SU-DHL-6 (cell line): ENCODE data around the gene KAZN.

Experiments used
- H2AFZ ChIP-seq: fragments of 200-600 bp; sonication (generic); 2 replicates; pipeline ENCODE4 v1.6.1; 2014; ENCODE audit warnings: low read depth, mild to moderate bottlenecking, moderate library complexity, mixed read lengths, antibody characterized with exemption, low read length; ENCODE audit not compliant: severe bottlenecking
- H3F3A ChIP-seq: fragments of 200-600 bp; shearing (Covaris generic); 2 replicates; pipeline ENCODE4 v1.6.0; 2016; ENCODE audit warnings: antibody characterized with exemption, mild to moderate bottlenecking; ENCODE audit not compliant: insufficient read depth
- H3K27ac ChIP-seq: fragments of 200-600 bp; sonication (generic); 2 replicates; pipeline ENCODE4 v1.5.1; 2016; ENCODE audit warnings: low read depth, mild to moderate bottlenecking, low read length, moderate library complexity, mixed read lengths
- H3K27me3 ChIP-seq: fragments of 200-600 bp; sonication (generic), shearing (Covaris generic); 2 replicates; pipeline ENCODE4 v1.6.0; 2014; ENCODE audit warnings: mild to moderate bottlenecking, low read length
- H3K36me3 ChIP-seq: fragments of 200-600 bp; sonication (generic); 2 replicates; pipeline ENCODE4 v1.6.1; 2014; ENCODE audit warnings: mild to moderate bottlenecking, low read length, mixed read lengths
- H3K4me2 ChIP-seq: fragments of 300-600, 200-600 bp; shearing (Covaris generic), sonication (generic); 2 replicates; pipeline ENCODE4 v1.6.0; 2014; ENCODE audit warnings: low read length, low read depth, mild to moderate bottlenecking; ENCODE audit not compliant: poor library complexity, severe bottlenecking
- H3K4me3 ChIP-seq: fragments of 200-600 bp; sonication (generic); 2 replicates; pipeline ENCODE4 v1.5.1; 2014; ENCODE audit warnings: antibody characterized with exemption, low read length, mild to moderate bottlenecking, mixed read lengths; ENCODE audit not compliant: insufficient read depth, poor library complexity, severe bottlenecking
- H3K79me2 ChIP-seq: fragments of 200-600 bp; sonication (generic); 2 replicates; pipeline ENCODE4 v1.6.1; 2014; ENCODE audit warnings: mild to moderate bottlenecking, low read length, moderate library complexity; ENCODE audit not compliant: insufficient read depth
- H3K9ac ChIP-seq: fragments of 200-600 bp; sonication (generic); 2 replicates; pipeline ENCODE4 v1.7.0; 2014; ENCODE audit warnings: mild to moderate bottlenecking, low read length
- H3K9me2 ChIP-seq: fragments of 200-600 bp; sonication (generic); replicated peaks from 2 replicates; pipeline ENCODE4 v1.6.1; 2014; ENCODE audit warnings: low read length; ENCODE audit not compliant: insufficient read depth
- H3K9me3 ChIP-seq: fragments of 200-600 bp; sonication (generic); 2 replicates; pipeline ENCODE4 v1.6.1; 2014; ENCODE audit warnings: low read length, mixed read lengths; ENCODE audit not compliant: insufficient read depth
- H4K20me1 ChIP-seq: fragments of 200-600 bp; sonication (generic); 2 replicates; pipeline ENCODE4 v1.6.1; 2014; ENCODE audit warnings: low read depth, mild to moderate bottlenecking, antibody characterized with exemption, low read length, moderate library complexity, mixed read lengths
- CTCF ChIP-seq: fragments of 200-600 bp; sonication (generic); IDR thresholded peaks from one replicate; pipeline ENCODE4 v1.5.1; 2017; ENCODE audit warnings: antibody characterized with exemption, mild to moderate bottlenecking, low read length, moderate library complexity; ENCODE audit not compliant: insufficient read depth, poor library complexity, severe bottlenecking
- EZH2phosphoT487 ChIP-seq: fragments of 200-600 bp; sonication (generic), shearing (Covaris generic); conservative IDR thresholded peaks from 2 replicates; pipeline ENCODE4 v1.6.1; 2018; ENCODE audit warnings: mild to moderate bottlenecking, antibody characterized with exemption, low read length, moderate library complexity, mixed read lengths

The KAZN gene

GRCh38 chr1:14940285-14940870 is 341.9 kb downstream of the KAZN start:
- no peaks in the 10 kb centered on the region for H3F3A ChIP-seq
- no peaks in the 10 kb centered on the region for H3K9me3 ChIP-seq
- no peak overlapping the region for H3K4me3 ChIP-seq
- no peak overlapping the region for H3K4me2 ChIP-seq
- H3K9me2 ChIP-seq = no peaks in the 10 kb centered on the region
- no peaks in the 10 kb centered on the region for H3K36me3 ChIP-seq
- no peaks in the 10 kb centered on the region for H3K27me3 ChIP-seq
- H4K20me1 ChIP-seq = no peaks in the 10 kb centered on the region
- TF ChIP-seq EZH2phosphoT487 (no peak), CTCF (no peak)
- H3K27ac ChIP-seq = no peak overlapping the region
- H3K9ac ChIP-seq = no peak overlapping the region
- H2AFZ ChIP-seq = no peak overlapping the region
- no peaks in the 10 kb centered on the region for H3K79me2 ChIP-seq

GRCh38 chr1:14941864-14942263 is 343.4 kb downstream of the KAZN start:
- Histone ChIP-seq H3K27me3 (no peaks in the 10 kb centered on the region), H4K20me1 (no peaks in the 10 kb centered on the region), H3F3A (no peaks in the 10 kb centered on the region), H3K9me3 (no peaks in the 10 kb centered on the region), H3K4me2 (no peak overlapping the region), H3K4me3 (no peak overlapping the region), H3K9ac (no peak overlapping the region), H3K9me2 (no peaks in the 10 kb centered on the region), H3K36me3 (no peaks in the 10 kb centered on the region), H2AFZ (no peak overlapping the region), H3K79me2 (no peaks in the 10 kb centered on the region), H3K27ac (no peak overlapping the region)
- TF ChIP-seq CTCF = no peak
- TF ChIP-seq EZH2phosphoT487 = no peak

- H3F3A ChIP-seq = no peaks in the 10 kb centered on the region
- no peak overlapping the region for H3K4me2 ChIP-seq
- no peak overlapping the region for H2AFZ ChIP-seq
- TF ChIP-seq EZH2phosphoT487 (no peak), CTCF (no peak)
- H3K36me3 ChIP-seq = no peaks in the 10 kb centered on the region
- H3K9me2 ChIP-seq = no peaks in the 10 kb centered on the region
- H3K27ac ChIP-seq = no peak overlapping the region
- no peaks in the 10 kb centered on the region for H3K27me3 ChIP-seq
- H4K20me1 ChIP-seq = no peaks in the 10 kb centered on the region
- H3K4me3 ChIP-seq = no peak overlapping the region
- no peaks in the 10 kb centered on the region for H3K79me2 ChIP-seq
- no peaks in the 10 kb centered on the region for H3K9me3 ChIP-seq
- H3K9ac ChIP-seq = no peak overlapping the region
Observed at GRCh38 chr1:14944471-14944985, 346.0 kb downstream of the KAZN start.
